ENCODE data around the gene LINC00305.

- TF ChIP-seq, protein P1, sequence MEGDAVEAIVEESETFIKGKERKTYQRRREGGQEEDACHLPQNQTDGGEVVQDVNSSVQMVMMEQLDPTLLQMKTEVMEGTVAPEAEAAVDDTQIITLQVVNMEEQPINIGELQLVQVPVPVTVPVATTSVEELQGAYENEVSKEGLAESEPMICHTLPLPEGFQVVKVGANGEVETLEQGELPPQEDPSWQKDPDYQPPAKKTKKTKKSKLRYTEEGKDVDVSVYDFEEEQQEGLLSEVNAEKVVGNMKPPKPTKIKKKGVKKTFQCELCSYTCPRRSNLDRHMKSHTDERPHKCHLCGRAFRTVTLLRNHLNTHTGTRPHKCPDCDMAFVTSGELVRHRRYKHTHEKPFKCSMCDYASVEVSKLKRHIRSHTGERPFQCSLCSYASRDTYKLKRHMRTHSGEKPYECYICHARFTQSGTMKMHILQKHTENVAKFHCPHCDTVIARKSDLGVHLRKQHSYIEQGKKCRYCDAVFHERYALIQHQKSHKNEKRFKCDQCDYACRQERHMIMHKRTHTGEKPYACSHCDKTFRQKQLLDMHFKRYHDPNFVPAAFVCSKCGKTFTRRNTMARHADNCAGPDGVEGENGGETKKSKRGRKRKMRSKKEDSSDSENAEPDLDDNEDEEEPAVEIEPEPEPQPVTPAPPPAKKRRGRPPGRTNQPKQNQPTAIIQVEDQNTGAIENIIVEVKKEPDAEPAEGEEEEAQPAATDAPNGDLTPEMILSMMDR (IDR thresholded peaks at IDR 0.05; ENCODE audit: low read depth, low read length) = no peak
- TF ChIP-seq POLR2A (IDR thresholded peaks at IDR 0.05; ENCODE audit: extremely low read depth, insufficient read length) = no peak
- TF ChIP-seq MYC (IDR thresholded peaks at IDR 0.05; ENCODE audit: low read depth, low read length) = no peak
- TF ChIP-seq, protein P2, sequence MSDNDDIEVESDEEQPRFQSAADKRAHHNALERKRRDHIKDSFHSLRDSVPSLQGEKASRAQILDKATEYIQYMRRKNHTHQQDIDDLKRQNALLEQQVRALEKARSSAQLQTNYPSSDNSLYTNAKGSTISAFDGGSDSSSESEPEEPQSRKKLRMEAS (IDR thresholded peaks at IDR 0.05; ENCODE audit: low read depth, low read length) = no peak
Measured at GRCh38 chr18:64178860-64179259, 30.0 kb upstream of the LINC00305 start.

Data from NB4 (cell line).